Upper lobe of right lung (tissue), 1 donor: ENCODE results near the gene IL1RL1. TPM values are rescaled to one million over a fixed set of nuclear protein-coding genes. Genes with fewer than 3 reads are reported as not detected.

Experiments used
- ATAC-seq: fragments of 200-7000 bp; cut with Tn5 transposase; one replicate; pipeline ENCODE4 v1.9.1; 2020; ENCODE audit warnings: mild to moderate bottlenecking, moderate library complexity
- DNase-seq: peaks from one replicate; pipeline ENCODE4 v3.0.0-alpha.2; 2020
- H3K27ac ChIP-seq: fragments of 200-600 bp; one replicate; pipeline ENCODE4 v1.8.0; 2022
- H3K27me3 ChIP-seq: fragments of 200-600 bp; one replicate; pipeline ENCODE4 v1.8.0; 2022; ENCODE audit warnings: mild to moderate bottlenecking
- H3K36me3 ChIP-seq: fragments of 200-600 bp; one replicate; pipeline ENCODE4 v1.8.0; 2022
- H3K4me1 ChIP-seq: fragments of 200-600 bp; one replicate; pipeline ENCODE4 v1.8.0; 2022
- H3K4me3 ChIP-seq: fragments of 200-600 bp; one replicate; pipeline ENCODE4 v1.8.0; 2022; ENCODE audit warnings: mild to moderate bottlenecking
- H3K9me3 ChIP-seq: fragments of 200-600 bp; one replicate; pipeline ENCODE4 v1.8.0; 2022
- CTCF ChIP-seq: fragments of 200-600 bp; IDR thresholded peaks from one replicate; pipeline ENCODE4 v1.8.0; 2022; ENCODE audit warnings: antibody characterized with exemption
- intact Hi-C: fragments of 100-400 bp; cut with DNase I; formaldehyde crosslinking; loops from one replicate; pipeline ENCODE4 v1.11.0; 2022
- total RNA-seq: library from RNA; stranded (reverse); fragmentation: NEBNext Ultra II Directional; extraction: Animal tissue kit (Norgen Biotek cat#: 25700); gene quantifications from one replicate; pipeline ENCODE4 v1.2.1, GENCODE V29; 2021
- donor health status: DM: no; HTN: yes; CAD: no; lungs with severe emphysema.

Gene IL1RL1
- total RNA-seq, 1 donor from 2014 or later: 46.5 TPM

GRCh38 chr2:102302458-102302857 is 8.9 kb upstream of the IL1RL1 start:
- H3K27me3 ChIP-seq: peaks cover 4% of the 10 kb centered on the region
- no peak overlapping the region for H3K4me3 ChIP-seq
- no peaks in the 10 kb centered on the region for H3K9me3 ChIP-seq
- no peaks in the 10 kb centered on the region for H3K4me1 ChIP-seq
- DNase-seq (no peak), ATAC-seq (no peak)
- intact Hi-C loops: no loop called here
- no peak overlapping the region for H3K27ac ChIP-seq
- TF ChIP-seq CTCF: no peak
- no peaks in the 10 kb centered on the region for H3K36me3 ChIP-seq

- ATAC-seq: no peak
- H3K27ac ChIP-seq: no peak overlapping the region
Measured at GRCh38 chr2:102303589-102303988, 7.8 kb upstream of the IL1RL1 start.

GRCh38 chr2:102304268-102304667 is 7.1 kb upstream of the IL1RL1 start:
- intact Hi-C loops: no loop called here
- H3K36me3 ChIP-seq: no peaks in the 10 kb centered on the region

More at GRCh38 chr2:102303589-102303988, 7.8 kb upstream of the IL1RL1 start:
- Histone ChIP-seq H3K27me3 (peaks cover 4% of the 10 kb centered on the region), H3K4me1 (no peaks in the 10 kb centered on the region), H3K9me3 (no peaks in the 10 kb centered on the region), H3K36me3 (no peaks in the 10 kb centered on the region), H3K4me3 (no peak overlapping the region)
- DNase-seq: no peak
- no peak for TF ChIP-seq CTCF
- intact Hi-C loops: no loop called here

GRCh38 chr2:102304711-102305611 is 6.4 kb upstream of the IL1RL1 start:
- Histone ChIP-seq H3K4me3 (no peak overlapping the region), H3K27me3 (peaks cover 4% of the 10 kb centered on the region), H3K4me1 (no peaks in the 10 kb centered on the region), H3K36me3 (no peaks in the 10 kb centered on the region), H3K27ac (peak overlapping the region; percentile 49), H3K9me3 (no peaks in the 10 kb centered on the region)
- peak; percentile 39 for ATAC-seq
- intact Hi-C loops: no loop called here
- DNase-seq: no peak
- TF ChIP-seq CTCF: no peak

More at GRCh38 chr2:102304268-102304667, 7.1 kb upstream of the IL1RL1 start:
- ATAC-seq (no peak), DNase-seq (no peak)
- H3K9me3 ChIP-seq: no peaks in the 10 kb centered on the region
- H3K27me3 ChIP-seq: peaks cover 4% of the 10 kb centered on the region
- no peak overlapping the region for H3K4me3 ChIP-seq
- H3K4me1 ChIP-seq: no peaks in the 10 kb centered on the region
- no peak for TF ChIP-seq CTCF
- H3K27ac ChIP-seq: peak overlapping the region; percentile 49

GRCh38 chr2:102306125-102306524 is 5.2 kb upstream of the IL1RL1 start:
- Histone ChIP-seq H3K27ac (peak overlapping the region; percentile 49), H3K4me3 (no peak overlapping the region), H3K36me3 (no peaks in the 10 kb centered on the region), H3K9me3 (no peaks in the 10 kb centered on the region), H3K4me1 (no peaks in the 10 kb centered on the region), H3K27me3 (peaks cover 4% of the 10 kb centered on the region)
- no peak for TF ChIP-seq CTCF
- ATAC-seq: no peak
- no peak for DNase-seq
- intact Hi-C loops: no loop called here
